Mesothelial cell of epicardium (in vitro differentiated cells): Measurements from ENCODE around the gene ABCC5. TPM values are rescaled to one million over a fixed set of nuclear protein-coding genes. Genes with fewer than 3 reads are reported as not detected.

ENCODE experiments used
- DNase-seq, 2 experiments: peaks; one replicate each; pipeline ENCODE4 v3.0.0; 2021; ENCODE audit warnings: low spot score in 2 of 2; ENCODE audit not compliant: unreplicated experiment in 2 of 2
- H3K27ac Mint-ChIP-seq: 2 replicates; pipeline ENCODE4 v1.8.0; 2021; ENCODE audit warnings: mixed read lengths
- H3K27me3 Mint-ChIP-seq: 2 replicates; pipeline ENCODE4 v1.8.0; 2021; ENCODE audit warnings: low read depth, mixed read lengths
- H3K36me3 Mint-ChIP-seq: 2 replicates; pipeline ENCODE4 v1.8.0; 2021; ENCODE audit warnings: mixed read lengths
- H3K4me1 Mint-ChIP-seq: 2 replicates; pipeline ENCODE4 v1.8.0; 2021; ENCODE audit warnings: mixed read lengths
- H3K4me3 Mint-ChIP-seq: 2 replicates; pipeline ENCODE4 v1.8.0; 2021; ENCODE audit warnings: mild to moderate bottlenecking, moderate library complexity, mixed read lengths
- H3K9me3 Mint-ChIP-seq: 2 replicates; pipeline ENCODE4 v1.8.0; 2021; ENCODE audit warnings: mixed read lengths
- CTCF ChIP-seq: fragments of 200-600 bp; sonication (generic); IDR thresholded peaks from one replicate; pipeline ENCODE4 v1.5.0; 2021; ENCODE audit warnings: antibody characterized with exemption; ENCODE audit not compliant: unreplicated experiment
- total RNA-seq: library from RNA; stranded (reverse); gene quantifications from 3 replicates; pipeline ENCODE4 v1.2.1, GENCODE V29; 2021

ABCC5 gene
- total RNA-seq, 1 donor from 2014 or later, result 62.3 TPM

GRCh38 chr3:183911087-183911486 lies 106.6 kb downstream of the ABCC5 start:
- Mint-ChIP-seq H3K36me3 (no peaks in the 10 kb centered on the region), H3K9me3 (no peaks in the 10 kb centered on the region), H3K4me3 (no peak overlapping the region), H3K27ac (no peak overlapping the region), H3K27me3 (peaks cover 9% of the 10 kb centered on the region), H3K4me1 (no peaks in the 10 kb centered on the region)
- TF ChIP-seq CTCF, result no peak
- no peak for DNase-seq

- no peak overlapping the region for H3K27ac Mint-ChIP-seq
- DNase-seq, result no peak
- no peaks in the 10 kb centered on the region for H3K36me3 Mint-ChIP-seq
- H3K9me3 Mint-ChIP-seq, result no peaks in the 10 kb centered on the region
- H3K27me3 Mint-ChIP-seq, result peaks cover 11% of the 10 kb centered on the region
- no peak for TF ChIP-seq CTCF
- H3K4me3 Mint-ChIP-seq, result no peak overlapping the region
- no peaks in the 10 kb centered on the region for H3K4me1 Mint-ChIP-seq
Observed at GRCh38 chr3:183909030-183909600, 108.6 kb downstream of the ABCC5 start.

GRCh38 chr3:183907911-183908331 lies 109.8 kb downstream of the ABCC5 start:
- Mint-ChIP-seq H3K27ac (no peak overlapping the region), H3K4me1 (no peaks in the 10 kb centered on the region), H3K9me3 (no peaks in the 10 kb centered on the region), H3K4me3 (no peak overlapping the region), H3K27me3 (peaks cover 11% of the 10 kb centered on the region), H3K36me3 (no peaks in the 10 kb centered on the region)
- TF ChIP-seq CTCF, result no peak
- no peak for DNase-seq

- DNase-seq, result no peak
- no peak overlapping the region for H3K4me3 Mint-ChIP-seq
- H3K27ac Mint-ChIP-seq, result no peak overlapping the region
- H3K9me3 Mint-ChIP-seq, result no peaks in the 10 kb centered on the region
- no peak for TF ChIP-seq CTCF
- H3K36me3 Mint-ChIP-seq, result no peaks in the 10 kb centered on the region
- H3K27me3 Mint-ChIP-seq, result peaks cover 11% of the 10 kb centered on the region
- H3K4me1 Mint-ChIP-seq, result no peaks in the 10 kb centered on the region
Observed at GRCh38 chr3:183907176-183907575, 110.5 kb downstream of the ABCC5 start.

- Mint-ChIP-seq H3K4me3 (no peak overlapping the region), H3K27ac (no peak overlapping the region), H3K4me1 (no peaks in the 10 kb centered on the region), H3K36me3 (no peaks in the 10 kb centered on the region), H3K9me3 (no peaks in the 10 kb centered on the region), H3K27me3 (peaks cover 8% of the 10 kb centered on the region)
- TF ChIP-seq CTCF, result no peak
- DNase-seq, result no peak
Observed at GRCh38 chr3:183906234-183906921, 111.3 kb downstream of the ABCC5 start.
